ENCODE data around the gene FGF2.
"Not testable (repeated sequence)": the region's sequence is repeated elsewhere in the genome, so short reads cannot be mapped to it uniquely, and the experiment has no call there.

Gene FGF2

DNA sequence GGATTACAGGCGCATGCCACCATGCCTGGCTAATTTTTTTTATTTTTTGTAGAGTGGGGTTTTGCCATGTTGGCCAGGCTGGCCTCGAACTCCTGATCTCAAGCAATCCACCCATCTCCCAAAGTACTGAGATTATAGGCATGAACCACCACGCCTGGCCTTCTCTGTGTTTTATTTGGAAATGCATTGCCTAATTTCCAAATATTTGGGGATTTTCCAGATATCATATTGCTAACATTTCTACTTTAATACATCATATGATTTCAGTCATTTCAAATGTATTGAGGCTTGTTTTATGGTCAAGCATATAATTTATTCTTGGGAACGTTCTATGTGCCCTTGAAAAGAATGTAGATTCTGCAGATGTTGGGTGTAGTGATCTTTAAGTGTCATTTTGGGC lies 38.8 kb downstream of the FGF2 start:
- TF ChIP-seq, protein P1, sequence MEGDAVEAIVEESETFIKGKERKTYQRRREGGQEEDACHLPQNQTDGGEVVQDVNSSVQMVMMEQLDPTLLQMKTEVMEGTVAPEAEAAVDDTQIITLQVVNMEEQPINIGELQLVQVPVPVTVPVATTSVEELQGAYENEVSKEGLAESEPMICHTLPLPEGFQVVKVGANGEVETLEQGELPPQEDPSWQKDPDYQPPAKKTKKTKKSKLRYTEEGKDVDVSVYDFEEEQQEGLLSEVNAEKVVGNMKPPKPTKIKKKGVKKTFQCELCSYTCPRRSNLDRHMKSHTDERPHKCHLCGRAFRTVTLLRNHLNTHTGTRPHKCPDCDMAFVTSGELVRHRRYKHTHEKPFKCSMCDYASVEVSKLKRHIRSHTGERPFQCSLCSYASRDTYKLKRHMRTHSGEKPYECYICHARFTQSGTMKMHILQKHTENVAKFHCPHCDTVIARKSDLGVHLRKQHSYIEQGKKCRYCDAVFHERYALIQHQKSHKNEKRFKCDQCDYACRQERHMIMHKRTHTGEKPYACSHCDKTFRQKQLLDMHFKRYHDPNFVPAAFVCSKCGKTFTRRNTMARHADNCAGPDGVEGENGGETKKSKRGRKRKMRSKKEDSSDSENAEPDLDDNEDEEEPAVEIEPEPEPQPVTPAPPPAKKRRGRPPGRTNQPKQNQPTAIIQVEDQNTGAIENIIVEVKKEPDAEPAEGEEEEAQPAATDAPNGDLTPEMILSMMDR (IDR thresholded peaks at IDR 0.05; ENCODE audit: extremely low read depth, insufficient read depth, missing control alignments) = no peak
- no peak for DNase-seq (ENCODE audit: low spot score)
- in situ Hi-C loops (cut with MboI; ENCODE audit: low pct_unique_long_range_greater_than_20kb, low sequenced_read_pairs, unreplicated experiment) = no loop called here

GRCh38 chr4:122868235-122868634 lies 41.6 kb downstream of the FGF2 start:
- in situ Hi-C loops (cut with MboI; ENCODE audit: low pct_unique_long_range_greater_than_20kb, low sequenced_read_pairs, unreplicated experiment); DNase-seq (ENCODE audit: low spot score): not testable (repeated sequence)

- TF ChIP-seq, protein P1 (IDR thresholded peaks at IDR 0.05; ENCODE audit: extremely low read depth, insufficient read depth, missing control alignments) = no peak
- no peak for DNase-seq (ENCODE audit: low spot score)
- in situ Hi-C loops (cut with MboI; ENCODE audit: low pct_unique_long_range_greater_than_20kb, low sequenced_read_pairs, unreplicated experiment) = no loop called here
Measured at GRCh38 chr4:122873146-122873545, 46.5 kb downstream of the FGF2 start.

GRCh38 chr4:122873821-122874593 lies 47.4 kb downstream of the FGF2 start:
- in situ Hi-C loops (cut with MboI; ENCODE audit: low pct_unique_long_range_greater_than_20kb, low sequenced_read_pairs, unreplicated experiment) = no loop called here
- no peak for DNase-seq (ENCODE audit: low spot score)
- TF ChIP-seq, protein P1 (IDR thresholded peaks at IDR 0.05; ENCODE audit: extremely low read depth, insufficient read depth, missing control alignments) = no peak

DNA sequence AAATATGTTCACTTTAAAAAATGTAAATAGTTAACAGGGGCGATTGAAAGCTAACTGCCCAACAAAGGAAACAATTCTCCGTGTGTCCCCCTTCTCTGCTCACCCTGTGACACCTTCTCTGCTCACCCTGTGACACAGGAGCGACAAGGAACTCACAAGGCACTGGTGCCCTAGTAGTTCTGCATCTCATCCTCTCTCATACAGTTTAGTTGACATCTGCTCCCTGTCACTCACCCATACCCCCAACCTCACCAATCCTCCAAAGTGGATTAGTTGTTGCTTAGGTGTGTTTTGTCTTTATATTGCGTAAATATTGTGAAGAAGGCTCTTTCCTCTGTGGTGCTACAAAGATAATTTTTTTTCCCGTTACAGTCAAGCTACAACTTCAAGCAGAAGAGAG lies 49.3 kb downstream of the FGF2 start:
- DNase-seq (ENCODE audit: low spot score) = no peak
- in situ Hi-C loops (cut with MboI; ENCODE audit: low pct_unique_long_range_greater_than_20kb, low sequenced_read_pairs, unreplicated experiment) = no loop called here
- TF ChIP-seq, protein P1 (IDR thresholded peaks at IDR 0.05; ENCODE audit: extremely low read depth, insufficient read depth, missing control alignments) = no peak

GRCh38 chr4:122876456-122876855 lies 49.8 kb downstream of the FGF2 start:
- TF ChIP-seq, protein P1 (IDR thresholded peaks at IDR 0.05; ENCODE audit: extremely low read depth, insufficient read depth, missing control alignments) = no peak
- in situ Hi-C loops (cut with MboI; ENCODE audit: low pct_unique_long_range_greater_than_20kb, low sequenced_read_pairs, unreplicated experiment) = no loop called here
- no peak for DNase-seq (ENCODE audit: low spot score)

DNA sequence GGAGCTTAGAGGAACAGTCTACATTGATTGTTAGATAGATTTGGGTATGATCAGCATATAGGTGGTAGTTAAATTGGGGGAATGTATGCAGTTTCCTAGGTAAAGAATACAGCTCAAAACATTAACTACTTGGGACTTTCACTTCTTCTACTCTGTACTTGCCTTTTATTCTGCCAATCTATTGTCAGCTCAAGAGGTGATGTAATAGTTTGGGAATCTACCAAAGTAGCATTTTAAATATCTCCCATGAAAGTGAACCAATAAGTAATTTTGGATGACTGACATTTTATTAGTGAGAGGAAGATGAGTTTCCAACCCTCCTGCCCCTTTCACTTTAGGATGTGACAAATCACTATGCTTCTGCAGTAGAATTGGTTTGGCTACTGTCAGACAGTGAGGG lies 52.4 kb downstream of the FGF2 start:
- TF ChIP-seq, protein P1 (IDR thresholded peaks at IDR 0.05; ENCODE audit: extremely low read depth, insufficient read depth, missing control alignments) = no peak
- no peak for DNase-seq (ENCODE audit: low spot score)
- in situ Hi-C loops (cut with MboI; ENCODE audit: low pct_unique_long_range_greater_than_20kb, low sequenced_read_pairs, unreplicated experiment) = no loop called here

Measured in GM13977 (cell line).